ENCODE data around the gene SLC37A1.
A peak's percentile ranks its signal among the peaks of the same experiment; 100 is the strongest.

The SLC37A1 gene

GRCh38 chr21:42579456-42580075, 65.9 kb downstream of the SLC37A1 start:
- DNase-seq = no peak

- DNase-seq = no peak
Observed at GRCh38 chr21:42580076-42580792, 66.6 kb downstream of the SLC37A1 start.

GRCh38 chr21:42580793-42581321, 67.2 kb downstream of the SLC37A1 start:
- no peak for DNase-seq

GRCh38 chr21:42581336-42581992, 67.8 kb downstream of the SLC37A1 start:
- no peak for DNase-seq

GRCh38 chr21:42581993-42582786, 68.5 kb downstream of the SLC37A1 start:
- DNase-seq = no peak

GRCh38 chr21:42582787-42583476, 69.3 kb downstream of the SLC37A1 start:
- no peak for DNase-seq

GRCh38 chr21:42583477-42584295, 70.0 kb downstream of the SLC37A1 start:
- no peak for DNase-seq

GRCh38 chr21:42584296-42584641, 70.6 kb downstream of the SLC37A1 start:
- DNase-seq = no peak

GRCh38 chr21:42585881-42586280, 72.2 kb downstream of the SLC37A1 start:
- no peak for DNase-seq

GRCh38 chr21:42586406-42586805, 72.8 kb downstream of the SLC37A1 start:
- DNase-seq = no peak

GRCh38 chr21:42587036-42587435, 73.4 kb downstream of the SLC37A1 start:
- DNase-seq = no peak

- no peak for DNase-seq
Observed at GRCh38 chr21:42590431-42591131, 76.9 kb downstream of the SLC37A1 start.

GRCh38 chr21:42591170-42591869, 77.7 kb downstream of the SLC37A1 start:
- no peak for DNase-seq

GRCh38 chr21:42592156-42592820, 78.6 kb downstream of the SLC37A1 start:
- DNase-seq = no peak

GRCh38 chr21:42593007-42593814, 79.6 kb downstream of the SLC37A1 start:
- peak; percentile 73 for DNase-seq

GRCh38 chr21:42594616-42595282, 81.1 kb downstream of the SLC37A1 start:
- DNase-seq = no peak

- no peak for DNase-seq
Observed at GRCh38 chr21:42595283-42596187, 81.9 kb downstream of the SLC37A1 start.

Data from right kidney (tissue), 1 donor.